ENCODE data around the gene SLC30A2.
A peak's percentile ranks its signal among the peaks of the same experiment; 100 is the strongest.

The SLC30A2 gene

DNA sequence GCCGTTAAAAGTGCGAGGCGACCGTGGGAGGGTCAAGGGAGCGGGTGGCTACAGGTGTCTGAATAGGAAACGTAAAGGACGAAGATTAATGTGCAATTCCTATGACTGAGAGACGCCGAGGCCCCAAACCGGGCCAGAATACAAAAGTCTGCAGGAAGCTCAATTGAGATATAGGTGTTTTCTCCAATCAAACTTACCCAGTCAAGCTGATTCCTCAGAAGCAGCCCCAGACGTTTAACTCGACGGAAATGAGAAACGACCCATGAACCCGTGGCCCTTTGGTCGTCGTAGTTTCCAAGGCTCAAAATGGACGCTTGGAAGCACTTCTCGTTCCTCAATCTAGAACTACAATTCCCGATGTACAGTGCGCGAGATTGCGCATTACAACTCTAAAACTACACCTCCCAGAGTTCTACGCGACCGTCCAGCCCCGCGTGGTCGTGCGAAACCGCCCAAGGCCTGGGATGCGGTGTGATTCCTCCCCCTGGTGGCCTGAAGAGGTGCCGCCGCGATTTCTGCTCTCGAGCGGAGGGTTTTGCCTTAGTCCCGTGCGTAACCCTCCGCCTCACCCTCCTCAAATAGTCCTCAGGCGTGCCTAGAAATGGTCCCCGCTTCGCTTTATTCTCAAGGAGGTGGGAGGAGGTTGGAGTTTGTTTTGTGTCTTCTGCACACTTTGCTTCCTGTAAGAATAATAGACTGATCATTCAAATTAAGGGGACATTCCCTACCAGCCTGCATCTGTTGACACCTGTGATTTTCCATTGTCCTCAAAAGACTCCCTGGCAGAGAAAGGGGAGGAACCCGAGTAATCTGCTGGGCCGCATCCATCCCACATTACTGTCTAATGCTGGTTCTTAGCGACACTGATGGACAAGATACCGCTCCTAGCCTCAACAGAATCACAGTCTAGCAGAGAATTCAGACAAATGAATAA is 47.8 kb downstream of the SLC30A2 start, which contains the start of gene PAFAH2 (continued):
- TF ChIP-seq ZNF658 (tag by site-specific recombination; IDR thresholded peaks at IDR 0.05): 0 out of 2 replicates have a peak, but pooled peaks have one; percentile 90
- TF ChIP-seq ZBTB48 (tag by site-specific recombination; IDR thresholded peaks at IDR 0.05): peak; percentile 85
- TF ChIP-seq MEIS1 (CRISPR knock-in tag; IDR thresholded peaks at IDR 0.05; ENCODE audit: borderline replicate concordance): no peak
- TF ChIP-seq, protein P1, sequence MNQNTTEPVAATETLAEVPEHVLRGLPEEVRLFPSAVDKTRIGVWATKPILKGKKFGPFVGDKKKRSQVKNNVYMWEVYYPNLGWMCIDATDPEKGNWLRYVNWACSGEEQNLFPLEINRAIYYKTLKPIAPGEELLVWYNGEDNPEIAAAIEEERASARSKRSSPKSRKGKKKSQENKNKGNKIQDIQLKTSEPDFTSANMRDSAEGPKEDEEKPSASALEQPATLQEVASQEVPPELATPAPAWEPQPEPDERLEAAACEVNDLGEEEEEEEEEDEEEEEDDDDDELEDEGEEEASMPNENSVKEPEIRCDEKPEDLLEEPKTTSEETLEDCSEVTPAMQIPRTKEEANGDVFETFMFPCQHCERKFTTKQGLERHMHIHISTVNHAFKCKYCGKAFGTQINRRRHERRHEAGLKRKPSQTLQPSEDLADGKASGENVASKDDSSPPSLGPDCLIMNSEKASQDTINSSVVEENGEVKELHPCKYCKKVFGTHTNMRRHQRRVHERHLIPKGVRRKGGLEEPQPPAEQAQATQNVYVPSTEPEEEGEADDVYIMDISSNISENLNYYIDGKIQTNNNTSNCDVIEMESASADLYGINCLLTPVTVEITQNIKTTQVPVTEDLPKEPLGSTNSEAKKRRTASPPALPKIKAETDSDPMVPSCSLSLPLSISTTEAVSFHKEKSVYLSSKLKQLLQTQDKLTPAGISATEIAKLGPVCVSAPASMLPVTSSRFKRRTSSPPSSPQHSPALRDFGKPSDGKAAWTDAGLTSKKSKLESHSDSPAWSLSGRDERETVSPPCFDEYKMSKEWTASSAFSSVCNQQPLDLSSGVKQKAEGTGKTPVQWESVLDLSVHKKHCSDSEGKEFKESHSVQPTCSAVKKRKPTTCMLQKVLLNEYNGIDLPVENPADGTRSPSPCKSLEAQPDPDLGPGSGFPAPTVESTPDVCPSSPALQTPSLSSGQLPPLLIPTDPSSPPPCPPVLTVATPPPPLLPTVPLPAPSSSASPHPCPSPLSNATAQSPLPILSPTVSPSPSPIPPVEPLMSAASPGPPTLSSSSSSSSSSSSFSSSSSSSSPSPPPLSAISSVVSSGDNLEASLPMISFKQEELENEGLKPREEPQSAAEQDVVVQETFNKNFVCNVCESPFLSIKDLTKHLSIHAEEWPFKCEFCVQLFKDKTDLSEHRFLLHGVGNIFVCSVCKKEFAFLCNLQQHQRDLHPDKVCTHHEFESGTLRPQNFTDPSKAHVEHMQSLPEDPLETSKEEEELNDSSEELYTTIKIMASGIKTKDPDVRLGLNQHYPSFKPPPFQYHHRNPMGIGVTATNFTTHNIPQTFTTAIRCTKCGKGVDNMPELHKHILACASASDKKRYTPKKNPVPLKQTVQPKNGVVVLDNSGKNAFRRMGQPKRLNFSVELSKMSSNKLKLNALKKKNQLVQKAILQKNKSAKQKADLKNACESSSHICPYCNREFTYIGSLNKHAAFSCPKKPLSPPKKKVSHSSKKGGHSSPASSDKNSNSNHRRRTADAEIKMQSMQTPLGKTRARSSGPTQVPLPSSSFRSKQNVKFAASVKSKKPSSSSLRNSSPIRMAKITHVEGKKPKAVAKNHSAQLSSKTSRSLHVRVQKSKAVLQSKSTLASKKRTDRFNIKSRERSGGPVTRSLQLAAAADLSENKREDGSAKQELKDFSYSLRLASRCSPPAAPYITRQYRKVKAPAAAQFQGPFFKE (tag by site-specific recombination; IDR thresholded peaks at IDR 0.05; ENCODE audit: borderline replicate concordance): peak; percentile 74; the same call in 1 of the 2 replicates
- TF ChIP-seq, protein P2, sequence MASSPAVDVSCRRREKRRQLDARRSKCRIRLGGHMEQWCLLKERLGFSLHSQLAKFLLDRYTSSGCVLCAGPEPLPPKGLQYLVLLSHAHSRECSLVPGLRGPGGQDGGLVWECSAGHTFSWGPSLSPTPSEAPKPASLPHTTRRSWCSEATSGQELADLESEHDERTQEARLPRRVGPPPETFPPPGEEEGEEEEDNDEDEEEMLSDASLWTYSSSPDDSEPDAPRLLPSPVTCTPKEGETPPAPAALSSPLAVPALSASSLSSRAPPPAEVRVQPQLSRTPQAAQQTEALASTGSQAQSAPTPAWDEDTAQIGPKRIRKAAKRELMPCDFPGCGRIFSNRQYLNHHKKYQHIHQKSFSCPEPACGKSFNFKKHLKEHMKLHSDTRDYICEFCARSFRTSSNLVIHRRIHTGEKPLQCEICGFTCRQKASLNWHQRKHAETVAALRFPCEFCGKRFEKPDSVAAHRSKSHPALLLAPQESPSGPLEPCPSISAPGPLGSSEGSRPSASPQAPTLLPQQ (tag by site-specific recombination; IDR thresholded peaks at IDR 0.05): peak; percentile 94
- TF ChIP-seq ZNF510 (tag by site-specific recombination; IDR thresholded peaks at IDR 0.05; ENCODE audit: insufficient replicate concordance): no peak
- TF ChIP-seq ZNF610 (tag by site-specific recombination; IDR thresholded peaks at IDR 0.05; ENCODE audit: borderline replicate concordance): peak; percentile 94
- TF ChIP-seq, protein P3, sequence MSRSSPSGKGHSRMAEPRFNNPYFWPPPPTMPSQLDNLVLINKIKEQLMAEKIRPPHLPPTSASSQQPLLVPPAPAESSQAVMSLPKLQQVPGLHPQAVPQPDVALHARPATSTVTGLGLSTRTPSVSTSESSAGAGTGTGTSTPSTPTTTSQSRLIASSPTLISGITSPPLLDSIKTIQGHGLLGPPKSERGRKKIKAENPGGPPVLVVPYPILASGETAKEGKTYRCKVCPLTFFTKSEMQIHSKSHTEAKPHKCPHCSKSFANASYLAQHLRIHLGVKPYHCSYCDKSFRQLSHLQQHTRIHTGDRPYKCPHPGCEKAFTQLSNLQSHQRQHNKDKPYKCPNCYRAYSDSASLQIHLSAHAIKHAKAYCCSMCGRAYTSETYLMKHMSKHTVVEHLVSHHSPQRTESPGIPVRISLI (tag by site-specific recombination; IDR thresholded peaks at IDR 0.05): peak; percentile 39; the same call in 1 of the 2 replicates
- peak; percentile 99 for TF ChIP-seq KLF7 (tag by site-specific recombination; IDR thresholded peaks at IDR 0.05; ENCODE audit: borderline replicate concordance)
- TF ChIP-seq ZNF248 (tag by site-specific recombination; IDR thresholded peaks at IDR 0.05): no peak
- no peak for TF ChIP-seq ZNF549 (tag by site-specific recombination; IDR thresholded peaks at IDR 0.05)
- peak; percentile 98 for TF ChIP-seq ZNF24 (tag by site-specific recombination; IDR thresholded peaks at IDR 0.05)
- TF ChIP-seq ZNF292 (tag by site-specific recombination; IDR thresholded peaks at IDR 0.05; ENCODE audit: borderline replicate concordance, low read depth): no peak
- TF ChIP-seq, protein P4, sequence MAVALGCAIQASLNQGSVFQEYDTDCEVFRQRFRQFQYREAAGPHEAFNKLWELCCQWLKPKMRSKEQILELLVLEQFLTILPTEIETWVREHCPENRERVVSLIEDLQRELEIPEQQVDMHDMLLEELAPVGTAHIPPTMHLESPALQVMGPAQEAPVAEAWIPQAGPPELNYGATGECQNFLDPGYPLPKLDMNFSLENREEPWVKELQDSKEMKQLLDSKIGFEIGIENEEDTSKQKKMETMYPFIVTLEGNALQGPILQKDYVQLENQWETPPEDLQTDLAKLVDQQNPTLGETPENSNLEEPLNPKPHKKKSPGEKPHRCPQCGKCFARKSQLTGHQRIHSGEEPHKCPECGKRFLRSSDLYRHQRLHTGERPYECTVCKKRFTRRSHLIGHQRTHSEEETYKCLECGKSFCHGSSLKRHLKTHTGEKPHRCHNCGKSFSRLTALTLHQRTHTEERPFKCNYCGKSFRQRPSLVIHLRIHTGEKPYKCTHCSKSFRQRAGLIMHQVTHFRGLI (tag by site-specific recombination; IDR thresholded peaks at IDR 0.05): peak; percentile 78; the same call in 1 of the 2 replicates
- no peak for TF ChIP-seq ZNF530 (tag by site-specific recombination; IDR thresholded peaks at IDR 0.05; ENCODE audit: low read depth)
- no peak for TF ChIP-seq ZNF211 (tag by site-specific recombination; IDR thresholded peaks at IDR 0.05; ENCODE audit: low read depth)
- TF ChIP-seq ZNF585B (tag by site-specific recombination; IDR thresholded peaks at IDR 0.05): no peak
- TF ChIP-seq ZNF302 (tag by site-specific recombination; IDR thresholded peaks at IDR 0.05; ENCODE audit: low read depth): 0 out of 2 replicates have a peak, but pooled peaks have one; percentile 71
- peak; percentile 65 for TF ChIP-seq FEZF1 (tag by site-specific recombination; IDR thresholded peaks at IDR 0.05)
- TF ChIP-seq ZNF433 (tag by site-specific recombination; IDR thresholded peaks at IDR 0.05; ENCODE audit: low read depth): no peak
- TF ChIP-seq ZNF701 (tag by site-specific recombination; IDR thresholded peaks at IDR 0.05): peak; percentile 28; the same call in 1 of the 2 replicates
- TF ChIP-seq, protein P5, sequence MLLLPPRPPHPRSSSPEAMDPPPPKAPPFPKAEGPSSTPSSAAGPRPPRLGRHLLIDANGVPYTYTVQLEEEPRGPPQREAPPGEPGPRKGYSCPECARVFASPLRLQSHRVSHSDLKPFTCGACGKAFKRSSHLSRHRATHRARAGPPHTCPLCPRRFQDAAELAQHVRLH (tag by site-specific recombination; IDR thresholded peaks at IDR 0.05): peak; percentile 97
- TF ChIP-seq, protein P6, sequence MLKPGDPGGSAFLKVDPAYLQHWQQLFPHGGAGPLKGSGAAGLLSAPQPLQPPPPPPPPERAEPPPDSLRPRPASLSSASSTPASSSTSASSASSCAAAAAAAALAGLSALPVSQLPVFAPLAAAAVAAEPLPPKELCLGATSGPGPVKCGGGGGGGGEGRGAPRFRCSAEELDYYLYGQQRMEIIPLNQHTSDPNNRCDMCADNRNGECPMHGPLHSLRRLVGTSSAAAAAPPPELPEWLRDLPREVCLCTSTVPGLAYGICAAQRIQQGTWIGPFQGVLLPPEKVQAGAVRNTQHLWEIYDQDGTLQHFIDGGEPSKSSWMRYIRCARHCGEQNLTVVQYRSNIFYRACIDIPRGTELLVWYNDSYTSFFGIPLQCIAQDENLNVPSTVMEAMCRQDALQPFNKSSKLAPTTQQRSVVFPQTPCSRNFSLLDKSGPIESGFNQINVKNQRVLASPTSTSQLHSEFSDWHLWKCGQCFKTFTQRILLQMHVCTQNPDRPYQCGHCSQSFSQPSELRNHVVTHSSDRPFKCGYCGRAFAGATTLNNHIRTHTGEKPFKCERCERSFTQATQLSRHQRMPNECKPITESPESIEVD (tag by site-specific recombination; IDR thresholded peaks at IDR 0.05): no peak
- peak; percentile 53 for TF ChIP-seq ZIC2 (tag by site-specific recombination; IDR thresholded peaks at IDR 0.05)
